Posterior vena cava (tissue), 2 donors: ENCODE data around the gene SERPINH1. TPM values are rescaled to one million over a fixed set of nuclear protein-coding genes. Genes with fewer than 3 reads are reported as not detected.
"Not testable (repeated sequence)": the region's sequence is repeated elsewhere in the genome, so short reads cannot be mapped to it uniquely, and the experiment has no call there.

Experiments used
- DNase-seq: peaks from one replicate; pipeline ENCODE4 v3.0.0-alpha.2; 2020; ENCODE audit warnings: low spot score
- intact Hi-C, 2 donors: fragments of 100-400 bp; cut with DNase I; formaldehyde crosslinking; loops; one replicate each; pipeline versions ENCODE4 v1.14.1 to v1.14.2; 2022 to 2023
- total RNA-seq, 2 donors: library from RNA; stranded (reverse); fragmentation: NEBNext Ultra II Directional; extraction: Animal tissue kit (Norgen Biotek cat#: 25700); gene quantifications; one replicate each; pipeline ENCODE4 v1.2.1, GENCODE V29; 2021
- donor health status: DM: yes; HTN: yes; CAD: no.
- donor health status: DM: yes; HTN: yes; CAD: no.

The SERPINH1 gene
- total RNA-seq, 2 donors from 2014 or later, result 145 to 255 TPM

DNA sequence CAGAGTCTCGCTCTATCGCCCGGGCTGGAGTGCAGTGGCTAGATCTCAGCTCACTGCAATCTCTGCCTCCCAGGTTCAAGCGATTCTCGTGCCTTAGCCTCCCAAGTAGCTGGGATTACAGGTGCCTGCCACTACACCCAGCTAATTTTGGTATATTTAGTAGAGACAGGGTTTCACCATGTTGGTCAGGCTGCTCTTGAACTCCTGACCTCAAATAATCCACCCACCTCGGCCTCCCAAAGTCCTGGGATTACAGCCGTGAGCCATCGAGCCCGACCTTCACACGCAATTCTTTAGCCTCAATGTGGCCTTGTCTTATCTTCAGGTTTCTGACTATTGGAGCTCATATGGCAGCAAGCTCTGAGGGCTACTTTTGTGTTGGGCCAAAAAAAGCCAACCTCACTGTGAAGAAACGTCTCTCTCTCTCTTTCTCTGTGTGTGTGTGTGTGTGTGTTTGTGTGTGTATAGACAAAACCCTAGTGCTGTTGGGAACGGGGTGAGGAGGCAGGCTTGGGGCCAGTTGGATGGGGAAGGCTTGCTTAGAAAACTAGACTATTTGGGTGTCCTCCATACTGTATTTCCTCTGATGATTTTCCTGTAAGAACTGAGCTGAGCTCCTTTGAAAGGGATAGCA, 22.7 kb downstream of the SERPINH1 start:
- not testable (repeated sequence) for DNase-seq
- intact Hi-C loops, result loop anchor here (5.0 to 10.0 kb wide), 2 partner anchors 37 to 1060 kb away; no protein-coding TSS in a partner anchor

DNA sequence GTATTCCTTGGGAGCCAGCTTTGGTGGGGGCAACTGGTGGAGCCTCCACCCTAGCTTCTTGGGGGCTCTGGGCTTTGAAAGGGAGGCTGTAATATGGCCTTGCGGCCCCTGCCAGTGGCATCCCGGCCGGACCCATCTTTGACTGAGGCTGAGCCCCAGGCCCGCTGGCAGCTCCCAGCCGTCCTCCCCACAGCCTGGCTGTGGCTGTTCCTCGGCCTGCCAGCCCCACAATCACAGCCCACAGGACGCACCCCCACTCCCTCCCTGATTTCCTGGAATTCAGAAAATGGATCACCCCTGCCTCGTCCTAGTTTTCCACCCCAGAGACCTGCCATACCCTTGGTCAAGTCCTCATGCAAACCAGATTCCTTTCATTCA, 23.2 kb downstream of the SERPINH1 start:
- intact Hi-C loops, result loop anchor here in 1 of 2 donors (10.0 kb wide), 1 partner anchor 1060 kb away; no protein-coding TSS in a partner anchor
- no peak for DNase-seq

- intact Hi-C loops, result loop anchor here in 1 of 2 donors (10.0 kb wide), 1 partner anchor 1062 kb away; no protein-coding TSS in a partner anchor
- DNase-seq, result no peak
Observed at GRCh38 chr11:75586395-75586794, 24.3 kb downstream of the SERPINH1 start.

- DNase-seq, result no peak
- intact Hi-C loops, result loop anchor here in 1 of 2 donors (10.0 kb wide), 1 partner anchor 1063 kb away; no protein-coding TSS in a partner anchor
Observed at GRCh38 chr11:75588051-75588481, 26.0 kb downstream of the SERPINH1 start.

DNA sequence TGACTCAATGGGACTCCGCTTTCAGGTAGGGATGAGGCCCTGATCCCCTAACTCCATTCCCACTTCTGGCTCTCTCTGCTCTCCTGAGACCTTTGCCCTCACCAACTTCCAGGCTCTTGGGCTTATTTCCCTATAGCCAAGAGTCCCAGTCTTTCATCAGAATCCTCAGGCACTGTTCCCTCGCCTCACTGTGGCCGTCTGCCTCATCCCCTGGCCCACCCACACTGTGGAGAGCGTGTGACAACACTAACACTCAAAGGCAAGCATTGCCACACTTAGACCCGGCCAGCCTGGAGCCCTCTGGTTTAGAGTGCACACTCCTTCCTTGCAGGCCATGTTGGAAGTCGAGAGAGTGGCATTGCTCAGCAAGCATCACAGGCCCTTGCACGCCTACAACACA, 27.0 kb downstream of the SERPINH1 start:
- intact Hi-C loops, result loop anchor here in 1 of 2 donors (10.0 kb wide), 1 partner anchor 1064 kb away; no protein-coding TSS in a partner anchor
- DNase-seq, result no peak

DNA sequence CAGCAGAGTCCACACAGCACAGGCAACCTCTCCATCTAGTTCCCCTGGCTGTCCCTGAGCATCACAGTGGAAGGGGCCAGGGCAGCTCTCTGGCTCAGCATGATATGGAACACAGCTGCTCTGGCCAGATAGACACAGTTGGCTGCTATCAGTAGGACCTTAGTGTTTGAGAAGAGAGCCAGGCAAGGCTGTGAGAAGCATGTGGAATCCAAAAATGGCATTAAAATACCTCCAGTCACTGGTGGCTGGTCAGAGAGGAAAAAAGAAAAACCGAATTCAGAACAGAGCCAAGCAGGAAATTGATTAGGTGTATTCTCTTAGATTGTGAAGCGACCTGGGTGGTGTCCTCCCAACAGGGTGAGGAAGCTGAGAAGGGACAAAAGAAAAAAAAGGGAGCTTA, 27.9 kb downstream of the SERPINH1 start:
- no peak for DNase-seq
- intact Hi-C loops, result loop anchor here in 1 of 2 donors (10.0 kb wide), 1 partner anchor 1065 kb away; no protein-coding TSS in a partner anchor

GRCh38 chr11:75591371-75591770, 29.3 kb downstream of the SERPINH1 start:
- no peak for DNase-seq
- intact Hi-C loops, result no loop called here

GRCh38 chr11:75591966-75592365, 29.9 kb downstream of the SERPINH1 start:
- DNase-seq, result no peak
- intact Hi-C loops, result no loop called here

- no peak for DNase-seq
- intact Hi-C loops, result loop anchor here in 1 of 2 donors (1.0 kb wide), 1 partner anchor 32 kb away; no protein-coding TSS in a partner anchor
Observed at GRCh38 chr11:75592715-75593114, 30.7 kb downstream of the SERPINH1 start.

DNA sequence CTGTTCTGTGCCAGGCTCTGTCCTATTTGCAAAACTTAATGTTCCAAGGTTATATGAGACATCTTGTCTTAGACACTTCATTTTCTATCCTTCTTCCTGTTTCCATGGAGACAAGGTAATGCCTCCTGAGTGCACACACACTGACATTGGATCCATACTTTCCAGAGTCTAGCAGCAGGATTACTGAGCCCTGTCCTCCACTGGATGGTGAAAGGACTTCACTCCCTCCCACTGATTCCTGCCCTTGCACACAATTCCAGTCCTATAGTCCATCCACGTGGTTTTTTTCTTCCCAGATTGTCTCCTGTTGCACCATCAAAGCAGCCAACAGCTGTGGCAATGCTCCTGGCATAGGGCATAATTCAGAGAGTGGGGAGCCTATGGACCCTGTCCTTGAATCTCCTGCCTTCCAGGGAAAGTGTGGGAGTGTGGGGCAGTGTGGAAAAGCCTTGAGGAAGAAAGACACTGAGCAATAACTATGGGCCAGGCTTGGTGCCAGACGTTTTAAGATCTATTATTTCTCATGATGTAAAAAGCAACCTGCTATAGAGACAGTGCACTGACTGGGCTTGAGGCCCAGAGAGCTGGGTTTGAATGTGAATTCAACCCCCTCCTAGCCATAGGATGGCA, 31.3 kb downstream of the SERPINH1 start:
- no peak for DNase-seq
- intact Hi-C loops, result loop anchor here in 1 of 2 donors (1.0 kb wide), 1 partner anchor 31 kb away; no protein-coding TSS in a partner anchor

- intact Hi-C loops, result no loop called here
- no peak for DNase-seq
Observed at GRCh38 chr11:75594211-75594610, 32.2 kb downstream of the SERPINH1 start.

DNA sequence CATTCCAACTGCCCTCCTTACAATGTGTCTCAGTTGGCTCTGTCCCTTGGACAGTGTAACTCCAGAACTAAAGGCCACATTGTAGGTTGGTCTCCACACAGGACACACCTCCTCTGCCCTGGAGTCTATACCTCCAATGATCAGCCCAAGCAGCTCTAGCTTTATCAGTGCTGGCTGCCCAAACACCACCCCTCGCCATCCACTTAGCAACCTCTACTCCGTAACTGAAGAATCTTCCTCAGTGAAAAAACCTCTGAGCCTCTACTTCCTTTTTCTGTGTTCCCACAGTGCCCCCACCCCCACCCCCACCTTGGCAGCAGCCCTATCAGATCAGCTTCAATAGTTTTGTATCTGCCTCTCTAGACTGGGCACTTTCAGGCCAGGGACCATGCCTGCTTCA, 33.4 kb downstream of the SERPINH1 start:
- intact Hi-C loops, result no loop called here
- no peak for DNase-seq

GRCh38 chr11:75596914-75597313, 34.9 kb downstream of the SERPINH1 start:
- no peak for DNase-seq
- intact Hi-C loops, result no loop called here

- DNase-seq, result no peak
- intact Hi-C loops, result no loop called here
Observed at GRCh38 chr11:75597636-75598035, 35.6 kb downstream of the SERPINH1 start.

- no peak for DNase-seq
- intact Hi-C loops, result no loop called here
Observed at GRCh38 chr11:75598264-75598663, 36.2 kb downstream of the SERPINH1 start.

DNA sequence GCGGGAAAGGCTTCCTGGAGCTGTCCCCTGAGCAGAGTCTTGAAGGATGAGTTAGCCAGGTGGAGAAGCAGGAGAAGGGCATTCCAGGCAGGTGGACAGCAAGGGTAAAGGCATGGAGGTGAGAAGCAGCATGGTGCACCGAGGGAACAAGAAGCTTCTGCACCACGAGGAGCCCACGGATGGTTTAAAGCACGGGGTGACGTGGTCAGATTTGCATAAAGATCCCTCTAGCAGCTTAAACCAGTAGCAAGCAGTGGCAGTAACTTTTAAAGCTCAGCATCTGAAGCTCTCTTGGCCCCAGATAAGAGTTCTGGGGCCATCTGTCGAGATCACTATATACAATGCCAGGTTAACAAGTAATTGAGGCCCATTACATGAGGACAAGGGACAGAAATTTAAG, 36.8 kb downstream of the SERPINH1 start:
- intact Hi-C loops, result no loop called here

GRCh38 chr11:75600356-75600755, 38.3 kb downstream of the SERPINH1 start:
- intact Hi-C loops, result no loop called here

More for the DNA sequence above, 36.8 kb downstream of the SERPINH1 start:
- no peak for DNase-seq

GRCh38 chr11:75601494-75601893, 39.4 kb downstream of the SERPINH1 start:
- DNase-seq, result no peak
- intact Hi-C loops, result no loop called here

More at GRCh38 chr11:75600356-75600755, 38.3 kb downstream of the SERPINH1 start:
- DNase-seq, result no peak

DNA sequence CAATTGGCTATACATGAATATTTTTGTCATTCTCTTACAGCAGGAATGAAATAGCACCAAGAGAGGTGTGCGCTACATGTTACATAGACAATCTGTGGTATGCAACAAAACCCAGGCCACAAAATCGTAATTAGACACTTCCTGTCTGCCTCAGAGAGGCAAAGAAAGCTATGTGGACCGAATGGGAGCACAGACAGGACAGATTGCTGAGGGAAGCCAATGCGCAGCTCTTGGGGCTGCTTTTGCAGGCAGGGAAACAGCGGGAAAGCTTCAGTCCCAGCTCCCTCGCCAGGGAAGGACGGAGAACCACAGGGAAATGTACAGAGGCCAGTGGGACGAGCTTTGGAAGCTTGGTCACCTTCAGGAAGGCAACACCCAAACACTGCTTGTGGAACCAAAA, 40.9 kb downstream of the SERPINH1 start:
- intact Hi-C loops, result no loop called here

More for the DNA sequence above, 40.9 kb downstream of the SERPINH1 start:
- no peak for DNase-seq
